Vagina (tissue), 2 donors: ENCODE measurements around the gene TNRC6C.
"Not testable (repeated sequence)": the region's sequence is repeated elsewhere in the genome, so short reads cannot be mapped to it uniquely, and the experiment has no call there.

Experiments used
- POLR2A ChIP-seq, 2 donors: fragments of 450-650 bp; IDR thresholded peaks; one replicate each; pipeline ENCODE4 v1.6.1; 2017; ENCODE audit warnings: antibody characterized with exemption in 2 of 2, mild to moderate bottlenecking in 2 of 2, moderate library complexity in 2 of 2
- TF ChIP-seq, protein P1 (sequence below), 3 experiments: fragments of 450-650 bp in 2 of 3; fragments of 200-600 bp in 1 of 3; sonication (generic) in 1 of 3; IDR thresholded peaks; one replicate each; pipeline ENCODE4 v1.5.1; 2017 to 2019; ENCODE audit warnings: antibody characterized with exemption in 3 of 3, mild to moderate bottlenecking in 2 of 3, moderate library complexity in 2 of 3

DNA sequence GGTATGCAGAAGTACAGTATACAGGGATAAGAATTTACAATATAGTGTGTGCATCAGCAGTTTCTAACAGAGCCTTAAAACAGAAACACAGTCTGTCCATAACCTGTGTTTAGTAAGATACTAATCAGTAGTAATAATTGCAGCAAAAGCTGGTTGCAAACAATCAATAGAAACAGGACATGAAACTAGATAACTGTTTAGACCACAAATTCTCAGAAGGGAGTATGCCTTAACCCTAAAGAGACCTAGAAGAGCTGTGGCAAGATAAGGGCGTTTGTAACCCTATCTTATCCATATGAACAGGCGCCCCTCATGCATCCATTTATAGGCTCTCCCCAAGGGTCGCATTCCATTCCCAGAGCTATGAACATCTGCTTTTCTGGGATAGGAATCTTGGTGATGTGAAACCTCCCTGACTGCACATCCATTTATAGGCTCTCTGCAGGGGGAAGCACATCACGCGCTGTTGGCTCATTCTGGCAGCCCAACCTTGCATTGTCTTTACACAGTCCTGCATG lies 123.9 kb downstream of the TNRC6C start:
- TF ChIP-seq, protein P1, sequence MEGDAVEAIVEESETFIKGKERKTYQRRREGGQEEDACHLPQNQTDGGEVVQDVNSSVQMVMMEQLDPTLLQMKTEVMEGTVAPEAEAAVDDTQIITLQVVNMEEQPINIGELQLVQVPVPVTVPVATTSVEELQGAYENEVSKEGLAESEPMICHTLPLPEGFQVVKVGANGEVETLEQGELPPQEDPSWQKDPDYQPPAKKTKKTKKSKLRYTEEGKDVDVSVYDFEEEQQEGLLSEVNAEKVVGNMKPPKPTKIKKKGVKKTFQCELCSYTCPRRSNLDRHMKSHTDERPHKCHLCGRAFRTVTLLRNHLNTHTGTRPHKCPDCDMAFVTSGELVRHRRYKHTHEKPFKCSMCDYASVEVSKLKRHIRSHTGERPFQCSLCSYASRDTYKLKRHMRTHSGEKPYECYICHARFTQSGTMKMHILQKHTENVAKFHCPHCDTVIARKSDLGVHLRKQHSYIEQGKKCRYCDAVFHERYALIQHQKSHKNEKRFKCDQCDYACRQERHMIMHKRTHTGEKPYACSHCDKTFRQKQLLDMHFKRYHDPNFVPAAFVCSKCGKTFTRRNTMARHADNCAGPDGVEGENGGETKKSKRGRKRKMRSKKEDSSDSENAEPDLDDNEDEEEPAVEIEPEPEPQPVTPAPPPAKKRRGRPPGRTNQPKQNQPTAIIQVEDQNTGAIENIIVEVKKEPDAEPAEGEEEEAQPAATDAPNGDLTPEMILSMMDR (IDR thresholded peaks at IDR 0.05), result not testable (repeated sequence)
- TF ChIP-seq POLR2A (IDR thresholded peaks at IDR 0.05), result not testable (repeated sequence)
